ENCODE results near the gene SPOCD1.

The SPOCD1 gene

DNA sequence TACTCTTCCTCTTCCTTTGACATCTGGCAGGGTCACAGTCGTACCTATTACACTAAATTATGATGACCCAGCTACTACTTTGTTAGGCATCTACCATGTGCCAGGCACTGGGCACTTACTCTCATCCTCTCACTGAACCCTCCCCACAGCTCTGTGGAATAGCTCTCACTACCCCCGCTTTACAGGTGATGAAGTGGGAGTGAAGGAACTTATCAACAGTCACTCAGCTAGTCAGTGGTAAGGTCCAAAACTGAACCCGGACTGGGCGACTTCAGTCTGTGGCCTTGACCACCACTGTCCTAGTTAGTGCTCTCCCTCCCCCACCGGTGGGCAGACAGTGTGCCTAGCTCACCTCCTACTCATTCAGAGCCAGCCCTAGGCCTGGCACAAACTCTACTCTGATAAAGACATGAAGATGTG, 64.0 kb downstream of the SPOCD1 start:
- no peak overlapping the region for H3K4me3 ChIP-seq (ENCODE audit: low read depth, low read length)
- TF ChIP-seq, protein P1, sequence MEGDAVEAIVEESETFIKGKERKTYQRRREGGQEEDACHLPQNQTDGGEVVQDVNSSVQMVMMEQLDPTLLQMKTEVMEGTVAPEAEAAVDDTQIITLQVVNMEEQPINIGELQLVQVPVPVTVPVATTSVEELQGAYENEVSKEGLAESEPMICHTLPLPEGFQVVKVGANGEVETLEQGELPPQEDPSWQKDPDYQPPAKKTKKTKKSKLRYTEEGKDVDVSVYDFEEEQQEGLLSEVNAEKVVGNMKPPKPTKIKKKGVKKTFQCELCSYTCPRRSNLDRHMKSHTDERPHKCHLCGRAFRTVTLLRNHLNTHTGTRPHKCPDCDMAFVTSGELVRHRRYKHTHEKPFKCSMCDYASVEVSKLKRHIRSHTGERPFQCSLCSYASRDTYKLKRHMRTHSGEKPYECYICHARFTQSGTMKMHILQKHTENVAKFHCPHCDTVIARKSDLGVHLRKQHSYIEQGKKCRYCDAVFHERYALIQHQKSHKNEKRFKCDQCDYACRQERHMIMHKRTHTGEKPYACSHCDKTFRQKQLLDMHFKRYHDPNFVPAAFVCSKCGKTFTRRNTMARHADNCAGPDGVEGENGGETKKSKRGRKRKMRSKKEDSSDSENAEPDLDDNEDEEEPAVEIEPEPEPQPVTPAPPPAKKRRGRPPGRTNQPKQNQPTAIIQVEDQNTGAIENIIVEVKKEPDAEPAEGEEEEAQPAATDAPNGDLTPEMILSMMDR (IDR thresholded peaks at IDR 0.05; ENCODE audit: insufficient read depth, low read length, missing control alignments): no peak
- ChIA-PET CTCF (interaction anchor here (0.7 to 3.4 kb wide), 14 partner anchors 7 to 88 kb away, joined by 3 to 17 read pairs (median 4); partner anchors contain the start of gene ADGRB2), POLR2A (interaction anchor here (1.6 kb wide), 1 partner anchor 9 kb away, joined by 7 read pairs; no protein-coding TSS in a partner anchor)
- no peak for DNase-seq (ENCODE audit: low read depth, low spot score)

DNA sequence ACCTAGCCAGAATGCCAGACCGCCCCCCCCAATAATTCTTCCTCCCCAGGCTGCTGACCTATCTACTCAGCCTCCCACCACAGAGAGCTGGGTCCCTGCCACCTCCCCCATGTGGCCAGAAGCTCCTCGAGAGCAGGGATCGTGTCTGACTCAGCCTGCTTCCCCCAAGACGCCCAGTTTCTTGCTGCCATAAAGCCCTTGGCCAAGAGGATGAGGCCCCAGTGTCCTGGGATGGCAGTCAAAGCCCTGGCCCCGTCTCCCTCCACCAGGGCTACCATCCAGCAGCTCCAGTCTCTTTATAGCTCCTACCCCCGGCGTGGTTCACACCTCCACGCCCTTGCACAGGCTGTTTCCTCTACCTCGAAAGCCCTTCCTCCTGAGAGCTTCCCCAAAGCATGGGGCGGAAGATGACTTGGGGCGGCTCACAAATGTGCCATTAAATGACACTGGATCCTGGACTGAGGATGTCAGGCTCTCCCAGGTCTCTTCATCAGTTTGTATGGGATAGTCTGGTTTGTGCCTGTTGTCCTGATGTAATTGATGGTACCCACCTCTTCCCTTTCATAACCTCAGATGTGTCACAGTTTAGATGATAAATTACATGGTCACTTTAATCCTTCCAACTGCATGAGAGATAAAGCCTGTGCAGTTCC, 64.8 kb downstream of the SPOCD1 start:
- ChIA-PET POLR2A (interaction anchor here (0.6 to 1.6 kb wide), 2 partner anchors 10 to 119 kb away, joined by 3 to 7 read pairs; no protein-coding TSS in a partner anchor), CTCF (interaction anchor here (0.5 to 2.9 kb wide), 11 partner anchors 11 to 147 kb away, joined by 3 to 16 read pairs (median 4); no protein-coding TSS in a partner anchor)
- no peak for DNase-seq (ENCODE audit: low read depth, low spot score)
- TF ChIP-seq, protein P1 (IDR thresholded peaks at IDR 0.05; ENCODE audit: insufficient read depth, low read length, missing control alignments): peak; percentile 5
- H3K4me3 ChIP-seq (ENCODE audit: low read depth, low read length): no peak overlapping the region

GRCh38 chr1:31749785-31750735, 65.8 kb downstream of the SPOCD1 start:
- POLR2A ChIA-PET: no interaction called here

DNA sequence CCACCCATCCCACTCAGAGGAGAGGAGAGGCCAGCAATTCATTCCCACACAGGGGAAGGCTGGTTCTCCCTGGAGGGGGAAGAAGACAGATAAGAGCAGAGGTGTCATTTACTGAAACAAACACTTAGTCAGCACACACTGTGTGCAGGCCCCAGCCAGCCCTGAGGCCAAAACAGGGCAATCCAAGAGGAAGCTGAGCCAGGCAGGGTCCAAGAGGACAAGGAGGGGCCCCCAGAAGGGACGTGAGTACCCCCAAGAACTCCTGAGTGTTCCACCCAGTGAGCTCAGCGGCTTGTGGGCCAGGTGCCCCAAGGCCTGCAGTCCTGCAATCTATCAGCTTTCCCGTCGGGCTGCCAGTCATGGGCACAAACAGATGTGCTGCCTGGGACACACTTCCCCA, 67.5 kb downstream of the SPOCD1 start:
- no peak for DNase-seq (ENCODE audit: low read depth, low spot score)
- ChIA-PET CTCF (interaction anchor here (0.9 to 7.4 kb wide), 12 partner anchors 7 to 215 kb away, joined by 3 to 107 read pairs (median 4); no protein-coding TSS in a partner anchor), POLR2A (no interaction called here)
- H3K4me3 ChIP-seq (ENCODE audit: low read depth, low read length): no peak overlapping the region
- TF ChIP-seq, protein P1 (IDR thresholded peaks at IDR 0.05; ENCODE audit: insufficient read depth, low read length, missing control alignments): no peak

More at GRCh38 chr1:31749785-31750735, 65.8 kb downstream of the SPOCD1 start:
- no peak overlapping the region for H3K4me3 ChIP-seq (ENCODE audit: low read depth, low read length)
- no peak for DNase-seq (ENCODE audit: low read depth, low spot score)
- CTCF ChIA-PET: interaction anchor here (0.7 to 7.4 kb wide), 11 partner anchors 10 to 183 kb away, joined by 3 to 107 read pairs (median 11); no protein-coding TSS in a partner anchor
- TF ChIP-seq, protein P1 (IDR thresholded peaks at IDR 0.05; ENCODE audit: insufficient read depth, low read length, missing control alignments): no peak

GRCh38 chr1:31747304-31747703, 68.5 kb downstream of the SPOCD1 start:
- H3K4me3 ChIP-seq (ENCODE audit: low read depth, low read length): no peak overlapping the region
- ChIA-PET CTCF (interaction anchor here (0.9 to 7.4 kb wide), 7 partner anchors 12 to 217 kb away, joined by 3 to 107 read pairs (median 7); no protein-coding TSS in a partner anchor), POLR2A (no interaction called here)
- TF ChIP-seq, protein P1 (IDR thresholded peaks at IDR 0.05; ENCODE audit: insufficient read depth, low read length, missing control alignments): no peak
- DNase-seq (ENCODE audit: low read depth, low spot score): no peak
